ENCODE measurements around the gene PIF1.
"Not testable (repeated sequence)": the region's sequence is repeated elsewhere in the genome, so short reads cannot be mapped to it uniquely, and the experiment has no call there.

PIF1 gene

DNA sequence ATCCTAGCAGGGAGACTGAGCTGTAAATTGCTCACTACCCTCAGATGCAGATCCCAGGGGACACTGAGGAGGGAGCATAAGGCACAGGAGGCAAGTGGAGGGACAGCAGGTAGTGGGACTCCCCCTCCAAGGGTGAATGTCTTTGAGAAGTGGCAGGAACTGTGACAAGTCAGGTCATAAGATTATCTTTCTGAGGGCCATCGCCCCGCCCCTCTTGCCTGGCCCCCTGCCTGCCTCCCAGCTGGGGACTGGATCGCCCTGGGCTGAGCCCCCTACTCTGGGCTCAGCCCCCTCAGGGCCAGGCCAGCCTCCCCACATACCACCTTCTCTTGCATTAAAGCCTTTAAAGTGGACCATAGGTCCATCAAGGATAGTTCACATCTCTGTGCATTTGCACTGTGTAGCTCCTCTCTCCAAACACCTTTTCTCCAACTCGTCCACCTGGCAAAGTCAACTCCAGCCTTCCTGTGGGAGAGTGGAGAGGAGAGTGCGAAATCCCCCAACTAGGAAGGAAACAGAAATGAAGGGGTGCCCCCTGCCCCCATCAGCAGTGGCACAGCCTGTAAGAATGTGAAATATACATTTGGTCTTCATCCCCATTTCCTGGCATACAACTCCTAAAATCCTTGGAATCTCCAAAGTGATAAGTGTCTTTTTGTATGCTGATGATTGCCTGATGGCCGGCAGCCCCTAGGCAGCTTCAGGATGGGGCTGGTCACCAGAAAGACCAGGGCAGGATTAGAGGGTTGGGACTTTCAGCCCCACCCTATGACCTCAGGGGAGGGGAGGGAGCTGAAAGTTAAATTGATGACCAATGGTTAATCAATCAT, 14.7 kb downstream of the PIF1 start:
- DNase-seq (ENCODE audit: low read depth): no peak

DNA sequence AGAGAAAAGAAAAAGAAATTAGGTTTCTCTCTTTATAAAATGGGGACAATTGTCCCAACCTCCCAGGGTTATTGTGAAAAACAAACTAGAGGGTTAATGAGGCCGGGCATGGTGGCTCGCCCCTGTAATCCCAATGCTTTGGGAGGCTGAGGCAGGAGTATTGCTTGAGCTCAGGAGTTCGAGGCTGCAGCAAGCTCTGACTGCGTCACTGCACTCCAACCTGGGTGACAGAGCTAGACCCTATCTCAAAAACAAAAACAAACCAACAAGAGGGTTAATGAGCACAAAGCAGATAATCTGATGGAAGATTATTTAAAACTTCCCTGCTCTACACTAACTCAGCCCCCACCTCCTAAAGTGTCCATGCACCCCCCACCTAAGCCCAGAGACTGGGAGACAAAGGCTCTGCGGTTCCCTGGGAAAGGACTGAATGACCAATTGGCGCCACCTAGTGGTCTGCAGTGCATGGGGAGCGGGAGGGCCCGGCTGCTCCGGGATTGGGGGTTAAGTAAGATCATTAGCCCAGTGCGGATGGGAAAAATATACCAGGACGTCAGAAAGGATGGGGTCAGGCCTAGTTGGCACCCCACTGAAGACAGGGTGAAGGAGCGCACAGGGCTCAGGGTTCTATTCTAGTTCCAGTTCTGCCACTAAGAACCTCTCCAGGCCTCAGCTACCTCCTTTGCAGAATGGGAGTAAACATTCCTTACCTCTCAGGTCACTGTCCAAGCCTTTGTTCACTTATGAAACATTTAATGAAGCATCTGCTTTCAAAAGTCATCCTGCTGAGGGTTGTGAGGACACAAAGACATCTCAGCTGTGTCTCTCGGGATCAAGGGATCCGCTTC, 15.6 kb downstream of the PIF1 start:
- peak; percentile 40 for DNase-seq (ENCODE audit: low read depth)

DNA sequence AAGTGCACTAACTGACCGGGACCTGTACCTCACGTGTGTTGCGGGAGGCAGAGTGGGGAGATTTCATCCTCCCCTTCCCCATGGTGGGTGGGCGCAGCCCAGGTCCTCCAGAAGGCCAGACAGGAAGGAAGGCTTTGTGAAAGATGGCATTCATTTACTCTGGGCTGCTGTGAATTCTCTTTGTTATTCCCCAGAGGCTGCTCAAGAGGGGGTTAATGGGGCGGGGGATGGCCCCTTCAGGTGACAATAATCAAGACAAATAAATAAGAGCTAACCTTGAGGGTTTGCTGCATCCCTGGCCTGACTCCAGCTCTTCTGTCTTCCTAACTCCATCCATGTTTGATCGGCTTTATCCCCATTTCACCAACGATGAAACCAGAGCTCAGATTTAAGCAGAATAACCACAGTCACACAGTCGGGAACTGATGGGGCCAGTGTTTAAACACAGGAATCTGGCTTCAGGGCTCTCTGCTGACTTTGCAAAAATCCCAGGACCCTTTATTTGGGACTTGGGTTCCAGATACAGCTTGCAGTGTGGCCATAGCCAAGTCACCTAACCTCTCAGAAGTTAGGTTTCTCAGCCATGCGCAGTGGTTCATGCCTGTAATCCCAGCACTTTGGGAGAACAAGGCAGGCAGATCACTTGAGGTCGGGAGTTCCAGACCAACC, 16.5 kb downstream of the PIF1 start:
- DNase-seq (ENCODE audit: low read depth): no peak

DNA sequence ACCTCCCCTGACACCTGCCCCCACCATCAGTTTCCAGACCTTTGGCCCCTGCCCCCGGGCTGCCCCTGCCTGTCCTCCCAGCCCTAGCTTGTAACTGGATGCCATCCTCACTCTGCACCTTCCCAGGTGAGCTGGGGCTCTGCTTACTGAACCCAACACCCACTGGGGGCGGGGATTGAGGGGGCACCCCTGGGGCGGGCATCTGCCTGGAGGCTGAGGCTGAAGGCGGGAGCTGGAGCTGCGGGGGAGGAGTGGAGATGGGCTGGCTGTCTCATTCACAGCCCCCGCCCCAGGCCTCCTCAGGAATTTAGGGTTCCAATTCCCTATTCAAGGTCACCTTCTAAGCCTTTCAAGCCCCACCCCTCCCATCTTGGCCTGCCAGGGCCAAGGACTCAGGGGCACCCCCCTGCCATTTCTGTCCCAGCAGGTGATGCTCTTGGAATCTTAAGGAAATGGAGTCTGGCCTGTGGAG, 17.7 kb downstream of the PIF1 start:
- DNase-seq (ENCODE audit: low read depth): no peak

DNA sequence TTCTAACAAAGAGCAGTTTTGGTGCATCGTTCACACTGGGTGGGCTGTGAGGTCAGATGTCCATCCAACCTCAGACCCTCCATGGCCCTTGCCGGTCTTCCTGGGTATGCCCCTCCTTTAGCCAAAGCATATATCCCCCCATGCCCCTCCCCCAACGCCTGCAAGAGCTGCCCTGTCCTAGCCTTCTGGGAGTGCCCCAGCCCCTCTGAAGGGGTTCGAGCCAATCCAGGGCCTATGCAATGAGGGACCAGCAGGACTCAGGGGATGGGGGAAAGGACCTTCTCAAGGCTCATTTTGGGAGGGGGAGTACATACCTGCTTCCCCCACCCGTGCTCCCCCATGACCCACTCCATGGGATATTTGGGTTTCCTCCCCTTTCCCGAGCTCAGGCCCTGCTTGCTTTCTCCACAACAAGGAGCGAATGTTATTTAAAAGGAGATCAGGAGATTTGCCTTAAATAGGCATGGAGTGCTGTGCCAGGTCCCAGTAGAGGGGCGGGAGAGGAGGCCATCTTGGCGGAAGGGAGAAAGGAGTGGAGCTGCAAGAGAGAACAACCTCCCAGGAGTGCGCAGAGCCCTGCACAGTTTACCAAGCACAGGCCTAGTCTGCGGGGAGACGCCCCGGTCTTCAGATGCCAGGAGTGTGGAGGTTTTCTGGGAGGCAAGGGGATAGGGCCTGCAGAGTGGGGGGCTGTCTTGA, 18.2 kb downstream of the PIF1 start:
- DNase-seq (ENCODE audit: low read depth): no peak

DNA sequence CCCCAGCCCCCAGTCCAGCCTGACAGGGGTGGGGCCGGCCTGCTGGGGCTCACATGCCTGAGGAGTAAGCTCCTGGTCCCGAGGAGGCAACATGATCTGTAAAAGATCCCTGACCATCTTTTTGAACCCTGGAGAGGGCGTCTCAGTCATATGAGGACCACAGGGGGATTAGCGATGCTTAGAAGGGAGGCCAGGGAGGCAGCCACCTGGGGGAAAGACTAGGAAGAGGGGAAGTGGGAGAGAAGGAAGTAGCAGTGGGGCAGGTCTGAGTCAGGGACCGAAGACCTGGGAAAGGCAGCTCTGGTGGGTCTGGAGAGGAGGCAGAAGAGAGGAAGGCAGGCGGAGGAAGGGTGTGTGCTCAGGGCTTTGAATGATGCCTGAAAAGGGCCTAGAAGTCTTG, 18.9 kb downstream of the PIF1 start:
- no peak for DNase-seq (ENCODE audit: low read depth)

DNA sequence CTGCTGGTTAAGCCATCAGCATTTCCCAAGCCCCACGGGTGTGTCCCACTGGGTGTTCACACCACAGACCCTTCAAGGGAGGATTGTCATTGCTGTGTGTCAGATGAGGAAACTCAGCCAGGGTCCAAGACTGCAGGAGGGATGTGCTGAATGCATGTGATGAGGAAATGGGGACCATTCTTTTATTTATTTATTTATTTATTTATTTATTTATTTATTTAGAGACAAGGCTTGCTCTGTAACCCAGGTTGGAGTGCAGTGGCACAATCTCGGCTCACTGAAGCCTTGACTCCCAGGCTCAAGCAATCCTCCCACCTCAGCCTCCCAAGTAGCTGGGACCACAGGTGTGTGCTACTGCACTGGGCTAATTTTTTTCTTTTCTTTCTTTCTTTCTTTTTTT, 20.8 kb downstream of the PIF1 start:
- no peak for DNase-seq (ENCODE audit: low read depth)

DNA sequence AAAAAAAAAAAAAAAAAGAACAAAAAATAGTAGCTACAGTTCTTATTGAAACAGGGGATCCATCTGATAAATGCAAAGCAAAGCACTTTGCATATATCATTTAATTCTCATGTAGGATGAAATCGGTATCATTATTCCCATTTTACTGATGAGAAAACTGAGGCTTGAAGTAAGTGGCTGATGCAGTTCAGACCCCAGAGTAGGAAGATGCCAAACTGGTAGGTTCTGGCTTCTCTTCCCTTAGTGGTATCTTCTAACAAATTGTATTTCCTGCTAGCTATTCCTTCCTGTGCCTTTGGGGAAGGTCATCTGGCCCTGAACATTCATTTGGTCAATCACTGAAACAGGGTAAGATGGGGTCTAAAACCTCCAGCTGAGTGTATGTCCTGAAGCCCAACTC, 21.9 kb downstream of the PIF1 start:
- DNase-seq (ENCODE audit: low read depth): no peak

DNA sequence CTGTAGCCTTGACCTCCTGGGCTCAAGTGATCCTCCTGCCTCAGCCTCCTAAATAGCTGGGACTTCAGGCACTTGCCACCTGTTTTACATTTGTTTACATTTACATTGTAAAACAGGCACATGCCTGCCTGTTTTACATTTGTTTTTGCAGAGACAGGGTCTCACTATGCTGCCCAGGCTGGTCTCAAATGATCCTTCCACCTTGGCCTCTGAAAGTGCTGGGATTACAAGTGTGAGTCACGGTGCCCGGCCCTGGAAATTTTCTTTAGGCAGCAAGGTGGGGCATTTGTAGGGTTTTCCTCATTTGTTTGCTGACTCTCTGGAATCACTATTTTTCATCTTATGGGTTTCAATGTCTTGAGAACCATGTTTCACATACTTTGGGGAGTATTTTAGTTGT, 25.0 kb downstream of the PIF1 start:
- DNase-seq (ENCODE audit: low read depth): no peak

DNA sequence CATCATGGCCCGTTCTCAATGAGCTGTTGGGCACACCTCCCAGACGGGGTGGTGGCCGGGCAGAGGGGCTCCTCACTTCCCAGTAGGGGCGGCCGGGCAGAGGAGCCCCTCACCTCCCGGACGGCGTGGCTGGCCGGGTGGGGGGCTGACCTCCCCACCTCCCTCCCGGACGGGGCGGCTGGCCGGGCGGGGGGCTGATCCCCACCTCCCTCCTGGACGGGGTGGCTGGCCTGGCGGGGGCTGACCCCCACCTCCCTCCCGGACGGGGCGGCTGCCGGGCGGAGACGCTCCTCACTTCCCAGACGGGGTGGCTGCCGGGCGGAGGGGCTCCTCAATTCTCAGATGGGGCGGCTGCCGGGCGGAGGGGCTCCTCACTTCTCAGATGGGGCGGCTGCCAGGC, 26.5 kb downstream of the PIF1 start:
- DNase-seq (ENCODE audit: low read depth): not testable (repeated sequence)

DNA sequence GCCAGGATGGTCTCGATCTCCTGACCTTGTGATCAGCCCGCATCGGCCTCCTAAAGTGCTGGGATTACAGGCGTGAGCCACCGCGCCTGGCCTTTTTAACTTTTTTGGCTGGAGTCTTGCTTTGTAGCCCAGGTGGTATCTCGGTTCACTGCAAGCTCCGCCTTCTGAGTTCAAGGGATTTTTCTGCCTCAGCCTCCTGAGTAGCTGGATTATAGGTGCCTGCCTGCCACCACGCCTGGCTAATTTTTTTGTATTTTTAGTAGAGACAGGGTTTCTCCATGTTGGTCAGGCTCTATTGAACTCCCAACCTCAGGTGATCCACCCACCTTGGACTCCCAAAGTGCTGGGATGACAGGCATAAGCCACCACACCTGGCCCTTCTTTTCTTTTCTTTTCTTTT, 29.5 kb downstream of the PIF1 start:
- not testable (repeated sequence) for DNase-seq (ENCODE audit: low read depth)

DNA sequence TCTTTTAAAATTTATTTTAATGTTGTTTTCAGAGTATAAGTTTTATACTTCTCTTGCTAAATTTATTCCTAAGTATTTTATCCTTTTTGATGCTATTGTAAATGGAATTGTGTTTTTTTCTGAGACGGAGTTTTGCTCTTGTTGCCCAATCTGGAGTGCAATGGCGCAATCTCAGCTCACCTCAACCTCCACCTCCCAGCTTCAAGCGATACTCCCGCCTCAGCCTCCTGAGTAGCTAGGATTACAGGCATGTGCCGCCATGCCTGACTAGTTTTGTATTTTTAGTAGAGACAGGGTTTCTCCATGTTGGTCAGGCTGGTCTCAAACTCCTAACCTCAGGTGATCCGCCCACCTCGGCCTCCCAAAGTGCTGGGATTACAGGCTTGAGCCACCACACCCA, 30.1 kb downstream of the PIF1 start:
- DNase-seq (ENCODE audit: low read depth): not testable (repeated sequence)

DNA sequence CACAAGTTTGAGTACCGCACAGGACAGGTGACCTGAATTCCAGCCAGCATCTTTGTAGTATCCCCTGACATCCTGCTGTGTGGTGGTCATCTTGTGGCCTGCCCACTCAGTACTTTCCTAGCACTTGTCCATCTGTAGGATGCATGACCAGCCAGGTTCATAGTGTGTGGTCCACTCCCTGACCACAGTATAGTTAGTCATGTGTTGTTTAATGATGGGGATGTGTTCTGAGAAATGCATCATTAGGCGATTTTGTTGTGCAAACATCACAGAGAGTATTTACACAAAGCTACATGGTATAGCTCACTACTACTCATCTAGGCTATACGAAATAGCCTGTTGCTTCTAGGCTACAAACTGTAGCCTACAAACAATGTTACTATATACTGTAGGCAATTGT, 33.2 kb downstream of the PIF1 start:
- no peak for DNase-seq (ENCODE audit: low read depth)

DNA sequence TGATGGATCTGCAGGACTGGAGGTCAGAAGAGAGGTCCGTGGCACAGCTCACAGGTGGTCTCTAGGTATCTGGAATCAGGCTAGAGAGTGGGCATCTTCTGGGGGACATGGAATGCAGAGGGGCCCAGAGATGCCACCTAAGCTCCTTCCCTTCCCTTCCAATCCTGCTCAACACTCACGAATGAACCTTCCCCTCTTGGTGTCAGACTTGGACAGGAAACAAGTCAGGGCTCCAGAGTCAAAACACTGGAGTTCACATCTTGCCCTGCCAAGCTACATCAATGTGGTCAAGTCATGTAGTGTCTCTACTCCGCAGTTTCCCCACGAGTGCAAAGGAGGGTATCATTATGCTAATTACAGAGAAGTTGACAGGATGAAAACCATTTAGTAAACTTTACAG, 34.0 kb downstream of the PIF1 start:
- no peak for DNase-seq (ENCODE audit: low read depth)

DNA sequence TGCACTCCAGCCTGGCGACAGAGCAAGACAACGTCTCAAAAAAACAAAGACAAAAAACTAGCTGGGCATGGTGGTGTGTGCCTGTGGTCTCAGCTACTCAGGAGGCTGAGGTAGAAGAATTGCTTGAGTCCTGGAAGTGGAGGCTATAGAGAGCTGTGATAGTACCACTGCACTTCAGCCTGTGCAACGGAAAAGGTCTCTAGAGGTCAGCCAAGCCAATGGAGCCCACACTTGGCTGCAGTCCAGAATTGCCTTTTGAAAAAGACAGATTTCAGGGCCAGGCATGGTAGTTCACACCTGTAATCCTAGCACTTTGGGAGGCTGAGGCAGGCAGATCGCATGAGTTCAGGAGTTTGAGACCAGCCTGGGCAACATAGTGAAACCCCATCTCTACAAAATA, 41.7 kb downstream of the PIF1 start:
- DNase-seq (ENCODE audit: low read depth): no peak

DNA sequence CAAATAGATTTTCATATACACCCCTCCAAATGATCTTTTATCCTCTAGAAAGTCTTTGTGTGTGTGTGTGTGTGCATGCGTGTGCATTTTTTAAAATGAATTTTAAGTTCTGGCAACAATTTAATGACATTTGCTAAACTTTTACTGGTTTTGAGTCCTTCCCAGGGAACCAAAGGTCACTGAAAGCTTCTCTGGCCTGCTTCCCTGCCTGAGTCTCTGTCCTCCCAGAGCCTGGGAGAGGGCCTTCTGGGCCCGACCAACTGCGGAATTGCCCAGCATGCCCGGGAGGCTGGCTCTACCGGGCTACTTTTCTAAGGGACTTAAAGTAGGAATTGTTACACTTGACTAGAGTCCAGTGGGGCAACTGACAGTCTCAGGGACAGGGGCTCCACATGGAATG, 42.7 kb downstream of the PIF1 start:
- DNase-seq (ENCODE audit: low read depth): no peak

DNA sequence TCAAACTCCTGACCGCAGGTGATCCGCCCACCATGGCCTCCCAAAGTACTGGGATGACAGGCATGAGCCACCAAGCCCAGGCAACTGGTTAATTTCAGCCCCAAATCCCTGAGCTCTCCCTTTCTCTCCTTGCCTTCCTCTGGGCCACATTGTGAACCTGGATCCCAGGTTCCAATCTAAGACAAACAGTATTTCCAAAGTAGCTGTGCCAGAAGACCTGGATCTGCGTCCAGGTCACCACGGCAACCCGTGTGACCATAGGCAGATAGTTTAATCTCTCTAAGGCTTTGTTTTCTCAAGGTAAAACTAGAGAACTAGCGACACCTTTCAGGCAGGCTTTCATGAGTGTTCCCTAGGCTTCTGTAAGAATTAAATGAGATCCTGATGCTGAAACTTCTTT, 44.1 kb downstream of the PIF1 start:
- DNase-seq (ENCODE audit: low read depth): no peak

DNA sequence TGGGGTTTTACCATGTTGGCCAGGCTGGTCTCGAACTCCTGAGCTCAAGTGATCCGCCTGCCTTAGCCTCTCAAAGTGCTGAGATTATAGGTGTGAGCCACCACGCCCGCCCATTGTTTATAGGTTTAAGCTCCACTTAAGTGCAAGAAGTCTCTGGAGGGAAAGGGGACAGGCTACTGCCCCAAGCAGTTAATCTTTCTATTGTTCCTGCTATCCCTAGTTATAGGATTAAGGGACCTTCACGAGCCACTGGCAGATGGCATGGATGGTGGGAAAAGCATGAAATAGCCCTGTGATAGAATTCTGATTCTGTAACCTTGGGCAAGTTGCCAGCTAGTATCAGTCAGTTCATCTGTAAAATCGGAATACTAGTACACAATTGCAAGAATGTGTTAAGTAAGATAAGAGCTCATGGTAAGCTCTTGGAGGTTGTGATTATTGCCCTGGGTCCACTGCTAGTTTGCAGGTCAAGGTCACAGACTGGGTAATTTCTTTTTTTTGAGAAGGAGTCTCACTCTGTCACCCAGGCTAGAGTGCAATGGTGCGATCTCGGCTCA, 44.8 kb downstream of the PIF1 start:
- no peak for DNase-seq (ENCODE audit: low read depth)

DNA sequence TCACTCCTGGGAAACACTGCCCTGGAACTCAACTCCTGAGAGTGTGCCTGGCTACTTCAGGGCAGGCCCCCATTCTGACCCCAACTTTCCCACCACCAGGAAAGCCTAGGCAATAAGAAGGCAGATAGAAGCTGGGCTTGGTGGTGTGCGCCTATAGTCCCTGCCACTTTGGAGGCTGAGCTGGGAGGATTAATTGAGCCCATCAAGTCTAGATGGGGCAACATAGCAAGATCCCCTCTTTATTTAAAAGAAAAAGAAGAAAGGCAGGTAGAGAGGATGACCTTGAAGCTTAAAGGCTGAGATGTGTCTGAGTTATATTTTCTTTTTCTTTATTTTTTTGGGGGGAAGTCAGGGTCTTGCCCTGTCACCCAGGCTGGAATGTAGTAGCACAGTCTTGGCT, 45.8 kb downstream of the PIF1 start:
- no peak for DNase-seq (ENCODE audit: low read depth)

DNA sequence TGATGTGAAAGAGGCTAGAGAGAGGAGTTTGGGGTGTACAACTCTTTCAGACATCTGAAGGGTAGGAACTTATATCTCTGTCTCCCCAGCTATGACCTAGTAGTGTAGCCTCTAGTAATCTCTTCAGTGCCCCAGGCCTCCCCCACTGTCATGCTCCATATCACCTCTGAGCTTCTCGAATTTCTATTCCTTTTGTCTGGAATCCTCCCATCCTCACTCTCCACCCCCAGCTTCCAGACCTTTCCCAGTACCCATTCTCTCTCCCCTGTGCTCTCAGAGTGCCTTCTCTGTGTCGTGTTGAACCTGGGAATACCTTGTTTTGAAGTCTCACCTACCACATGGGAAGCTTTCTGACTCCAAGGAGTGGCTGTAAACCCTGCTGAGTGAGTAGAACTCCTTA, 46.4 kb downstream of the PIF1 start:
- no peak for DNase-seq (ENCODE audit: low read depth)

DNA sequence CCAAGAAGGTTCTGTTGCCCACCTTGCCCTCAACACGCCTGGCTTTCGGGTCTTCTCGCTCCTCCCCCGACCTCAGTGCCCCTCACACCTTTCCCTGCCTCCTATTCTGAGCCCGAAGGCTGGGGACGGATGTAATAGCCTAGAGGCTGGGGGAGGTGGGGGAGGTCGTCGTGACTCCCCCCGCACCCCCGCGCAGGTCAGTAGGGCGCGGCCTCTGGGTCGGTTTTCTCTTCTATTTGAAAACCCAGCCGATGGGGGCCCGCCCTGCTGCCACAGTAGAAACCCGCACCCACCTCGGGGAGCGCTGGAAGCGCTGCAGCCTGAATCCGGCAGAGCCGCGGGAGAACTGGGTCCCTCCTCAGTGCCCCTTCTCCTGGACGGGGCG, 49.1 kb downstream of the PIF1 start:
- DNase-seq (ENCODE audit: low read depth): no peak
